ENCODE data around the gene HS6ST3. TPM values are rescaled to one million over a fixed set of nuclear protein-coding genes. Genes with fewer than 3 reads are reported as not detected.

The HS6ST3 gene
- total and polyA plus RNA-seq, 2 of the 13 experiments (the other 11 are each of a cell fraction or from before 2014, with no cell fraction given) = not detected

DNA sequence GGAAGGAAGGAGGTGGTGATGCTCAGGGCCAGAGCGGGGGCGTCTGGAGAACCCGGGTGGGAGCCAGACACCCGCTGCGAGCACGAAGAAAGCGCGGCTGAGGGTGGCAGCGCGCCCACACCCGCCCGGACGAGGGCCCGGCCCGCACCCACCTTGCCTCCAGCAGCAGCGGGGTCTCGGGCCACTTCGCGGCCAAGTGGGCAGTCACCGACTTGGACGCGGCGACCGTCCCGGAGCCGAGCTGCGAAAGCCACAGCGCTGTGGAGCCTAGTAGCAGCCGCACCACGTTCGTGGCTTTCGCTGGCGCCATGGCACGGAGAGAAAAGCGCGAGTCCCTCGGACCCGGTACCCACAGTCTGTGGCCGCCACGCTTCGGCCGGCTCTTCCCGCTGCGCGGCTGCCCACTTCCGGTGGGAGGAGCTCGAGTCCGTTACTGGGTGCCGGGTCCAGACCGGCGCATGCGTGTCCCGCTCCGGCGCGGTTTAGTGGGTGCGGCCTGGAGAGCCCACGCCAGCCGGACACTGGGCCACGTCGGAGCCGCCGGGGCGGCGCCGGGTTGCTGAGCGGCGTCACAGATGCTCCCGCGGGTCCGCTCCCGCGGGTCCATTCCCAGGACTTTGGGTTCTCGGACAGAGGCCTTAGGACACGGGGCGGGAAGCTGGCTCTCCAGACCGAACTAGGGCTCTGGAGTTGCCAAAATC is 36.8 kb upstream of the HS6ST3 start, which contains the start of gene UGGT2 (continued):
- TF ChIP-seq TSC22D2 (CRISPR knock-in tag; IDR thresholded peaks at IDR 0.05; ENCODE audit: borderline replicate concordance) (no peak), FOXC1 (CRISPR knock-in tag; IDR thresholded peaks at IDR 0.05; ENCODE audit: borderline replicate concordance) (peak; percentile 91; the same call in 1 of the 2 replicates), ZNF343 (CRISPR knock-in tag; IDR thresholded peaks at IDR 0.05) (0 out of 2 replicates have a peak, but pooled peaks have one; percentile 46), ZNF333 (CRISPR knock-in tag; IDR thresholded peaks at IDR 0.05; ENCODE audit: borderline replicate concordance) (peak; percentile 94; the same call in 1 of the 2 replicates), HNRNPL (IDR thresholded peaks at IDR 0.05; ENCODE audit: low read depth, low read length) (peak; percentile 54; the same call in 1 of the 2 replicates), ZNF235 (CRISPR knock-in tag; IDR thresholded peaks at IDR 0.05; ENCODE audit: borderline replicate concordance) (peak; percentile 79; the same call in 1 of the 2 replicates)
- TF ChIP-seq, protein P1, sequence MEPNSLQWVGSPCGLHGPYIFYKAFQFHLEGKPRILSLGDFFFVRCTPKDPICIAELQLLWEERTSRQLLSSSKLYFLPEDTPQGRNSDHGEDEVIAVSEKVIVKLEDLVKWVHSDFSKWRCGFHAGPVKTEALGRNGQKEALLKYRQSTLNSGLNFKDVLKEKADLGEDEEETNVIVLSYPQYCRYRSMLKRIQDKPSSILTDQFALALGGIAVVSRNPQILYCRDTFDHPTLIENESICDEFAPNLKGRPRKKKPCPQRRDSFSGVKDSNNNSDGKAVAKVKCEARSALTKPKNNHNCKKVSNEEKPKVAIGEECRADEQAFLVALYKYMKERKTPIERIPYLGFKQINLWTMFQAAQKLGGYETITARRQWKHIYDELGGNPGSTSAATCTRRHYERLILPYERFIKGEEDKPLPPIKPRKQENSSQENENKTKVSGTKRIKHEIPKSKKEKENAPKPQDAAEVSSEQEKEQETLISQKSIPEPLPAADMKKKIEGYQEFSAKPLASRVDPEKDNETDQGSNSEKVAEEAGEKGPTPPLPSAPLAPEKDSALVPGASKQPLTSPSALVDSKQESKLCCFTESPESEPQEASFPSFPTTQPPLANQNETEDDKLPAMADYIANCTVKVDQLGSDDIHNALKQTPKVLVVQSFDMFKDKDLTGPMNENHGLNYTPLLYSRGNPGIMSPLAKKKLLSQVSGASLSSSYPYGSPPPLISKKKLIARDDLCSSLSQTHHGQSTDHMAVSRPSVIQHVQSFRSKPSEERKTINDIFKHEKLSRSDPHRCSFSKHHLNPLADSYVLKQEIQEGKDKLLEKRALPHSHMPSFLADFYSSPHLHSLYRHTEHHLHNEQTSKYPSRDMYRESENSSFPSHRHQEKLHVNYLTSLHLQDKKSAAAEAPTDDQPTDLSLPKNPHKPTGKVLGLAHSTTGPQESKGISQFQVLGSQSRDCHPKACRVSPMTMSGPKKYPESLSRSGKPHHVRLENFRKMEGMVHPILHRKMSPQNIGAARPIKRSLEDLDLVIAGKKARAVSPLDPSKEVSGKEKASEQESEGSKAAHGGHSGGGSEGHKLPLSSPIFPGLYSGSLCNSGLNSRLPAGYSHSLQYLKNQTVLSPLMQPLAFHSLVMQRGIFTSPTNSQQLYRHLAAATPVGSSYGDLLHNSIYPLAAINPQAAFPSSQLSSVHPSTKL (CRISPR knock-in tag; IDR thresholded peaks at IDR 0.05) = peak; percentile 50
- TF ChIP-seq, protein P2, sequence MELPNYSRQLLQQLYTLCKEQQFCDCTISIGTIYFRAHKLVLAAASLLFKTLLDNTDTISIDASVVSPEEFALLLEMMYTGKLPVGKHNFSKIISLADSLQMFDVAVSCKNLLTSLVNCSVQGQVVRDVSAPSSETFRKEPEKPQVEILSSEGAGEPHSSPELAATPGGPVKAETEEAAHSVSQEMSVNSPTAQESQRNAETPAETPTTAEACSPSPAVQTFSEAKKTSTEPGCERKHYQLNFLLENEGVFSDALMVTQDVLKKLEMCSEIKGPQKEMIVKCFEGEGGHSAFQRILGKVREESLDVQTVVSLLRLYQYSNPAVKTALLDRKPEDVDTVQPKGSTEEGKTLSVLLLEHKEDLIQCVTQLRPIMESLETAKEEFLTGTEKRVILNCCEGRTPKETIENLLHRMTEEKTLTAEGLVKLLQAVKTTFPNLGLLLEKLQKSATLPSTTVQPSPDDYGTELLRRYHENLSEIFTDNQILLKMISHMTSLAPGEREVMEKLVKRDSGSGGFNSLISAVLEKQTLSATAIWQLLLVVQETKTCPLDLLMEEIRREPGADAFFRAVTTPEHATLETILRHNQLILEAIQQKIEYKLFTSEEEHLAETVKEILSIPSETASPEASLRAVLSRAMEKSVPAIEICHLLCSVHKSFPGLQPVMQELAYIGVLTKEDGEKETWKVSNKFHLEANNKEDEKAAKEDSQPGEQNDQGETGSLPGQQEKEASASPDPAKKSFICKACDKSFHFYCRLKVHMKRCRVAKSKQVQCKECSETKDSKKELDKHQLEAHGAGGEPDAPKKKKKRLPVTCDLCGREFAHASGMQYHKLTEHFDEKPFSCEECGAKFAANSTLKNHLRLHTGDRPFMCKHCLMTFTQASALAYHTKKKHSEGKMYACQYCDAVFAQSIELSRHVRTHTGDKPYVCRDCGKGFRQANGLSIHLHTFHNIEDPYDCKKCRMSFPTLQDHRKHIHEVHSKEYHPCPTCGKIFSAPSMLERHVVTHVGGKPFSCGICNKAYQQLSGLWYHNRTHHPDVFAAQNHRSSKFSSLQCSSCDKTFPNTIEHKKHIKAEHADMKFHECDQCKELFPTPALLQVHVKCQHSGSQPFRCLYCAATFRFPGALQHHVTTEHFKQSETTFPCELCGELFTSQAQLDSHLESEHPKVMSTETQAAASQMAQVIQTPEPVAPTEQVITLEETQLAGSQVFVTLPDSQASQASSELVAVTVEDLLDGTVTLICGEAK (IDR thresholded peaks at IDR 0.05) = 0 out of 2 replicates have a peak, but pooled peaks have one; percentile 8
- TF ChIP-seq, protein P2 (CRISPR knock-in tag; IDR thresholded peaks at IDR 0.05) = peak; percentile 56
- TF ChIP-seq, protein P3, sequence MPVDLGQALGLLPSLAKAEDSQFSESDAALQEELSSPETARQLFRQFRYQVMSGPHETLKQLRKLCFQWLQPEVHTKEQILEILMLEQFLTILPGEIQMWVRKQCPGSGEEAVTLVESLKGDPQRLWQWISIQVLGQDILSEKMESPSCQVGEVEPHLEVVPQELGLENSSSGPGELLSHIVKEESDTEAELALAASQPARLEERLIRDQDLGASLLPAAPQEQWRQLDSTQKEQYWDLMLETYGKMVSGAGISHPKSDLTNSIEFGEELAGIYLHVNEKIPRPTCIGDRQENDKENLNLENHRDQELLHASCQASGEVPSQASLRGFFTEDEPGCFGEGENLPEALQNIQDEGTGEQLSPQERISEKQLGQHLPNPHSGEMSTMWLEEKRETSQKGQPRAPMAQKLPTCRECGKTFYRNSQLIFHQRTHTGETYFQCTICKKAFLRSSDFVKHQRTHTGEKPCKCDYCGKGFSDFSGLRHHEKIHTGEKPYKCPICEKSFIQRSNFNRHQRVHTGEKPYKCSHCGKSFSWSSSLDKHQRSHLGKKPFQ (CRISPR knock-in tag; IDR thresholded peaks at IDR 0.05; ENCODE audit: insufficient replicate concordance) = peak; percentile 49
